ENCODE measurements around the gene MCM7.
"Not testable (repeated sequence)": the region's sequence is repeated elsewhere in the genome, so short reads cannot be mapped to it uniquely, and the experiment has no call there.

Gene MCM7

DNA sequence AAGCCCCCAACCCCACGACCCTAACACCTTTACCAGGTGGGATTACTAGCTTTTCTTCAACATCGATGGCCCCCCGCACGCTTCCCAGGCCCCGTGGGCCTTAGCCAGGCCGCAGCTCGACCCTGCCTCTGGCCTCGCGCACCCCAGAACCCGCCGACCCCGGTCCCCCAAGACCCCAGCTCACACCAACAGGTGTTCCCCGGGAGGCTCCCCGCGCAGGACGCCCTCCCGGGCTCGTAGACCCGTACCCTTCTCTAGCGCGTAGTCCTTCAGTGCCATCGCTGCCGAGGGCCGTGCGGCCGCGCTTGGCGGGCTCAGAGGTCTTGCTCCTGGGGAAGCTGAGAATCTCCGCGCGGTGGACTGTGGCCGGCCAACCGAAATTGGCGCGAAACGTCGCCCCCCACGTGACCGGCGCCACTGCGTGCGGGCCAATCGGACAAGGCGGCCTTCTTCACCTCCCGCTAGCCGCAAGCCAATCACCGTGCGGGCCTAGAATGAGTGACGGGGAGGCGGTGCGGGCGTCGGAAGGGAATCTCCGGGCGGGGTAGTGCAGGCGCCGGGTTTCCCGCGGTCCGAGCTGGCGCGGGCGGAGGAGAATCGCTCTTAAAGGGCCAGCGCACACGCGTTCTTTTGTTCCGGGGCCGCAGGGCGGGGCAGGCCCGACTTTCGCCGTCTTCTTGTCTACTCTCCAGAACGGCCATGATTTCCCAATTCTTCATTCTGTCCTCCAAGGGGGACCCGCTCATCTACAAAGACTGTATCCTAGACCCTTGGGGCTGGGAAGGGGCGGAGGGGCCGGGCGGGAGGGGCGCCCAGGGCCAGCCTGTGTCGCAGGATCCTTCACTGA lies at the start of gene MCM7, which contains the start of gene AP4M1:
TSS of gene MCM7 (minus strand) at position 382 of the 847 bp plus-strand sequence. CDS start at position 279, 103 bp downstream.
TSS of gene AP4M1 (plus strand) at position 628 of the 847 bp plus-strand sequence. CDS start at position 700, 72 bp downstream.
- peak; percentile 88 to 100 (median 98) for DNase-seq

DNA sequence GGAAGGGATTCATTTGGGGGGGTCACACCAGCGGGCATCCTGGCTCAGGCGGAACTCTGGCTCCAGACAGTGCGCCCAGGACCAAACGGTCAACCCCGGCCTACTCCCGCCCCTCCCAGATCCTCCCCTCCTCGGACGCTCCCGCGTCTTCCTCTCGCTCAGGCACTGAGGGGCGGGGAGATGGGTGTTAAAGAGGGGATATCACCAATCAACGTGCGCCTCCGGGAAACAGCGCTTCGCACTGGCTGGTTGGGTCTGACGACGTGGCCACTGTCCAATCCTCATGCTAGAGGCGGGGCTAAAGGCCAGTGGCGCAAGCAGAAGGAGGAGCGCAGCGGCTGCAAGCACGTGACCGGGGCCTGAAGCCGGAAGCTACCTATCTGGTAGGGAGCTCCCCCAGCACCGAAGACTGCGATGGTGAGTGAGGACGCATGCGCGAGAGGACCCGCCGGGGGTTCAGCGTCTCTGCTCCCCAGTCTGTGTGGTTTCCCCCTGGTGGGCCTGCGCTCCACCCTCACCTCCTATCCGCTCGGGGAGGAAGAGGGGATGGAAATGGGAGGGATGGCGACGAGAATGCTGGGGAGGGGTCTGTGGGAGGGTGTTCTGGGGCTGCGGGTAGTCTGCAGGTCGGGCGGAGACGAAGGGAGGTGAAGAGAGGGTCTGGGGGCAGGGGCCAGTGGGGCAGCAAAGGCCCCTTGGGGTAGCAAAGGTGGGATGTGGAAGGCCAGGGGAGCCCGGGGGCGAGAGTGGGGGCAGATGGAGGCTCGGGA lies 47.5 kb upstream of the MCM7 start, which contains the start of gene LAMTOR4:
TSS of gene LAMTOR4 (plus strand) at position 360 of the 770 bp plus-strand sequence. CDS start at position 415, 55 bp downstream.
- DNase-seq, result peak; percentile 76 to 100 (median 98)

DNA sequence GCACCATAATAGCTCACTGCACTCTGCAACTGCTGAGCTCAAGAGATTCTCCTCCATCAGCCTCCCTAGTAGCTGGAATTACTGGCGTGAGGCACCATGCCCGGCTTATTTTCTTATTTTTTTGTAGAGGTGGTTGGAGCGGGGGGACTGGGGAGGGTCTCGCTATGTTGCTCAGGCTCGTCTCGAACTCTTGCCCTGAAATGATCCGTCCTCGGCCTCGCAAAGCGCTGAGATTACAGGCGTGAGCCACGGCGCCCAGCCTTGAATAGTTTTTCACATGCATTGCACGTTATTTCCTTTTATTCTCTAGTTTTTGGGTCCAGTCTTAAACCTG lies 47.0 kb upstream of the MCM7 start:
- DNase-seq, result no peak

DNA sequence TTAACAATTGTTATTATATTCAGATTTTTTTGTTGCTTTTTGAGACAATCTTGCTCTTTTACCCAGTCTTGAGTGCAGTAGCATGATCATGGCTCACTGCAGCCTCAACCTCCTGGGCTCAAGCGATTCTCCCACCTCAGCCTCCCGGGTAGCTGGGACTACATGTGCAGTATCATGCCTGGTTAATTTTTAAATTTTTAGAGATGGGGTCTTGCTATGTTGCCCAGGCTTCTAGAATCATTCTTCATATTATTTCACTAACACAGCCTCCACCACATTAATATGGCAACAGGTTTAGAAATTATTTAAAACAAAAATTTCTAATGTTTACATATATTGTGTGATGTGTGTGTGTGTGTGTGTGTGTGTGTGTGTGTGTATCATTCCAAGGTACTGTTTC lies 46.1 kb upstream of the MCM7 start:
- no peak for DNase-seq

DNA sequence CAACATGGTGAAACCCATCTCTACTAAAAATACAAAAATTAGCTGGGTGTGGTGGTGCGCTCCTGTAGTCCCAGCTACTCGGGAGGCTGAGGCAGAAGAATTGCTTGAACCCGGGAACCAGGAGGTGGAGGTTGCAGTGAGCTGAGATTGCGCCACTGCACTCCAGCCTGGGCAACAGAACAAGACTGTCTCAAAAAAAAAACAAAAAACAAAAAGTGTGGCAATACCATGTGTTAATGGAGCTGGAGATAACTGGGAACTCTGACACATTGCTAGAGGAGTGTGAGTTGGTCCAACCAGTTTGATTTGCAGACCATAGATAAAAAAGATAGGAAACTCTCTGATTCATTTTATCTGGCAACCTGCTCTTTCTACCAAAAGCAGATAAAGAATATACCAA lies 45.2 kb upstream of the MCM7 start:
- DNase-seq, result not testable (repeated sequence)

DNA sequence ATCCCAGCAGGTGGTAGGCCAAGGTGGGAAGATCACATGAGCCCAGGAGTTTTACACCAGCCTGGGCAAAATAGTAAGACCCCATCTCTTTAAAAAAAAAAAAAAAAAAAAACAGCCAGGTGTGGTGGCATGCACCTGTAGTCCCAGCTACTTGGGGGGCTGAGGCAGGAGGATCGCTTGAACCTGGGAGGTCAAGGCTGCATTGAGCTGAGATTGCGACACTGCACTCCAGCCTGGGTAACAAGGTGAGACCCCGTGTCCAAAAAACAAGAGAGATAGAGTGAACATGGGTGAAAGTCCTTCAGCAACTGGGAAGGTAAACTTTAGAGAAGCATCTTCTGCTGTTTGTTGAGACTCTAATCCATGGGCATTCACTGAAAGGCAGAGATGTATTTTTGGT lies 41.3 kb upstream of the MCM7 start:
- DNase-seq, result no peak

DNA sequence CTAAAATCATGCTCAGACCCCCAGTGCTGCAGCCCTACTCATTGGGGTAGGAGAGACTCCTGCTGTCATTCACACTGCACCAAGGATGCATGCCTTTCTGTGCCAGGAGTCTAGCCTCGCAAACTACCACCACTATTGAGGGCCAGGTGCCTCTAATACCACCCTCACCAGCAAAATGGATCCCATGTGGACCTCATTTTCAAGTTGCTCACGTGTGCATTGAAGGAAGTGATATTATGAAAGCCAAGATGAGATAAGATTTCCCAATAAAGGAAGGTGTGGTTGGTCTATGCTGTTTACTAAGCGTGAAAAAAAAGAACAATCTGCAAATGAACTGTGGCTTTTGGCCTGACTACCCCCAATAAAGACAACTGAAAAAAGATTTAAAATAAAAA lies 40.4 kb upstream of the MCM7 start:
- DNase-seq, result no peak

DNA sequence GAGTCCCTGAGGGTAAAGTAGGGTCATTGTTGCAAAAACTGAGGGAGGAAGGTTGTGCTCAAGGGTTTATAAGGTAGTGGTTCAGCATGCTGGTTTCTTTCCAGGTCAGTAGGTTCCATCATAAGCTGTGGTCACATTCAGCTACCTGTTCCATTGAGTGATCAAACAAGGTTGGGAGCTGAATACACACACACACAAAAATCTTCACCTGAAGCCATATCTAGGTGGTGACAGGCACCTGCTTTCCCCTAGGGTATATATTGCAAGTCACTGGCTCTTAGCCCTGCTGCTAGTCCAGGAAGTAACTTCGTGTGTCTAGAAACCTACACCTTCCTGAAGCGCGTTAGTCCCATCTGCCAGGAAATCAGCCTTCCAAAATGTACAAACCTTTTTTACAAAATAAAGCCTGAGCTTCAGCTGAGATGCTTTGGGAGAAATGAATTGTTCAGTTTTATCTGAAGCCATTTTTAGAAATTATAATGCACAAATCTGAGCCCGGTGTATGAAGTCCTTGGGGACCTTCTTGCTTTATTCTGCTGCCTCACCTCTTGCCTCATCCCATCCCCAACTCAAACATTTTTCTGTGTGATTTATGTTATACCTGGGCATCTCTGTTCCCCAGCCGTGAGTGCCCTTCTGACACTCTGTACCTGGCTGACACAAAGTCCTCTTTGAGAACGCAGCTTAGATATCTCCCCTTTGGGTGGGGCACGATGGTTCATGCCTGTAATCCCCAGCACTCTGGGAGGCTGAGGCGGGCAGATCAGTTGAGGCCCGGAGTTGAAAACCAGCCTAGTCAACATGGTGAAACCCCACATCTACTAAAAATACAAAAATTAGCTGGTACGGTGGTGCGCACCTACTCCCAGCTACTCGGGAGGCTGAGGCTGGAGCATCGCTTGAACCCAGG lies 36.9 kb upstream of the MCM7 start:
- no peak for DNase-seq

DNA sequence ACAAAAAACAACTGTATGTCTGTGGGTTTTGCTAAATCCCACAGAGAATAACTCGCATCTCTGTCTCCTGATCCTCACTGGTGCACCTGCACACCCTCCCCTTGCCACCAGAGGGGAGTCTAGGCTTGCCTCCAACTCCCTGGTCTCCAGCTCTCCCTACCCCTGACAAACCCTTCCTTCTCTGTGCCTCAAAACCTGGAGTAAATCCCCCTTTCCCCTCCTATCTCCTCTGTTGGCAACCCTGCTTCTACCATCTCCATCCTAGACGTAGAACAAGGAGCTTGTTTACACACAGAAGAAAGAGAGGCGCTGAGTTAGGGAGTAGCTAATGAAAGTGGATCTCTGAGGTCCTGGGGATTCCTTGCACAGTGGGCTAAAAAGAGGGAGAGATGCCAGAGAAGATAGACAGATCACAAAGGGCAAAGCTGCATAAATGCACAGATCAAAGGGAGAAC lies 31.5 kb upstream of the MCM7 start:
- DNase-seq, result peak in 25 of 51 donors; percentile 2 to 60 (median 24)

DNA sequence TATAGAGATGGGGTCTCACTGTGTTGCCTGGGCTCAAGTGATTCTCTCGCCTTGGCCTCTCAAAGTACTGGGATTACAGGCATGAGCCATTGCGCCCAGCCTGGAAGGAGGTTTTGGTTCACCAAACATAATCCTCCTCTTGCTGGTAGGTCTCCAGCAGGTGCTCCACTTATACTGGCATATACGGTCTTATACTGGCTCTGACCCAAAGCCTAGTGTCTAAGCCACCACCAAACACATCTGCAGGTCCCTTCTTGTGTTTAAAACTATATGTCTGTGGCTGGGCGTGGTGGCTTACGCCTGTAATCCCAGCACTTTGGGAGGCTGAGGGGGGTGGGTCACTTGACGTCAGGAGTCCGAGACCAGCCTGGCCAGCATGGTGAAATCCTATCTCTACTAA lies 30.9 kb upstream of the MCM7 start:
- no peak for DNase-seq

DNA sequence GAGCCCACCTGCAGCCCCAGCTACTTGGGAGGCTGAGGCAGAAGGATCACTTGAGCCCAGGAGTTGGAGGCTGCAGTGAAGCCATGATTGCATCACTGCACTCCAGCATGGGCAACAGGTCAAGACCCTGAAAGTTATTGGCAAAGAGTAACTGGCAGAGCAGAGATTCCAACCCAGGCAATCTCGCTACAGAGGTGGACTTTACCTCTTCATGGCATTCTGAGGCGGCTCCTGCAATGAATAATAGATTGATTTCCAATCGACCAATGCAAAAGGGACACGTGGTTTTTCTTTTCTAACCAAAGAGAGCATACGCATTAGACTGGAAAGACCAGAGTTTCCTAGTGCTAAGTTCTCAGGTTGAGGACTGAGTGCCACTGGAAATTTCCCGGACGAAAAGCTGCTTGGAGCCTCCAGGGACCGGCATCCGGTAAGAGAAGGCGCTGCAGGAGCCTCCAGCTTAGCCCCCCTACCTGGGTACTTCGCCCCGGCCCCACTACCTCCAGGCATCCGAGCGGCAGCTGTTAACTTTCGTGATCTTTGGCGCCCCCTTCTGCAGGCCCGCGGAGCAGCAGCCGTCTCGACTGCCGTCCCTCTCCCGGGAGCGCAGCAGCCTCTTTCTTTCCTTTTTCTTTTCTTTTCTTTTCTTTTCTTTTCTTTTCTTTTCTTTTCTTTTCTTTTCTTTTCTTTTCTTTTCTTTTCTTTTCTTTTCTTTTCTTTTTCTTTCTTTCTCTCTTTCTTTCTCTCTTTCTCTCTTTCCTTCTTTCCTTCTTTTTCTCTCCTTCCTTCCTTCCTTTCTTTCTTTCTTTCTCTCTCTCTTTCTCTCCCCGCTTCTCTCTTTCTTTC lies 29.6 kb upstream of the MCM7 start:
- DNase-seq, result peak in 46 of 51 donors; percentile 13 to 85 (median 57)

DNA sequence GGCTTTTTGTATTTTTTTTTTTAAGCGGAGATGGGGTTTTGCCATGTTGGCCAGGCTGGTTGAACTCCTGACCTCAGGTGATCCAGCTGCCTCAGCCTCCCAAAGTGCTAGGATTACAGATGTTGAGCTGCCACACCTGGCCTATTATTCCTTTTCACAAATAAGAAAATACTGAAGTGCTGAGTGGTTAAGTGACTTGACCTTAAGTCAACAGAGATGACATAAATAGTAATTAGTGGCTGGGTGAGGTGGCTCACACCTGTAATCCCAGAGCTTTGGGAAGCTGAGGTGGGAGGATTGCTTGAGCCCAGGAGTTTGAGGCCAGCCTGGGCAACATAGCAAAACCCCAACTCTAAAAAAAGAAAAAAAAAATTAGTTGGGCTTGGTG lies 29.0 kb upstream of the MCM7 start:
- DNase-seq, result not testable (repeated sequence)

DNA sequence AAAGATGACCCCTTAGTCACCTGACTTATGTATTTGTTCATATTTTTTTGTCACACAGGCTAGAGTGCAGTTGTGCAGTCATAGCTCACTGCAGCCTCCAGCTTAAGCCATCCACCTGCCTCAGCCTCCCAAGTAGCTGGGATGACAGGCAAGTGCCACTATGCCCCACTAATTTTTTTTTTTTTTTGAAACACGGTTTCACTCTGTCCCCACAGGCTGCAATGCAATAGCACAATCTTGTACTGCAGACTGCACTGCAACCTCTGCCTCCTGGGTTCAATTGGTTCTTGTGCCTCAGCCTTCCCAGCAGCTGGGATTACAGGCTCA lies 27.4 kb upstream of the MCM7 start:
- DNase-seq, result no peak

DNA sequence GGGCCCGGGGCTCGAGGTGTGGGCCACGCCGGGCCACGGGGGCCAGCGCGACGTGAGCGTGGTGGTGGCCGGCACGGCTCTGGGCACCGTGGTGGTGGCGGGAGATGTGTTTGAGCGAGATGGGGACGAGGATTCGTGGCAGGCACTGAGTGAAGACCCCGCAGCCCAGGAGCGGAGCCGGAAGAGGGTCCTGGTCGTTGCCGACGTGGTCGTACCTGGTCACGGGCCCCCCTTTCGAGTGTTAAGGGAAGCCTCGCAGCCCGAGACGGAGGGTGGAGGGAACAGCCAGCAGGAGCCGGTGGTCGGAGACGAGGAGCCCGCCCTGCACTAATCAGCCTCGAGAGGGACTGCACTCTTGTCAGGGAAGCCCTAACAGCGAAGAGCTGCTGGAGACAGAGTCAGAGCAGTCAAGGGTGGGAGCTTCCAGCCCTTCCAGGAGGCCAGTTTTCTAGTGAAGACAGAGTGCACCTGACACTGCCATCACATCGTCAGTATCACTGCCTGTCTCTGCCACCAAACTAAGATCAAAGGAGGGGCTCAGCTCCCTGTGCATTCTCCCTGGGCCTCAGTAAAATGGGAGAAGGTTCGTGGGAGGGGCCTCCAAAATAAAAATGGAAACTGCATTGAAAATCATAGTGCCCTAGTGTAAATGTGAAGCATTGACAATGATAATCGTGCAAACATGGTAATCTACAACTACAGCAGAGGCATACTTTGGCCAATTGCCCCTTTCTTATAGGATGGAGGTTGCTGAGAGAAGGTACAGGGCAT lies 26.9 kb upstream of the MCM7 start:
- DNase-seq, result peak in 8 of 51 donors; percentile 13 to 55 (median 38)

DNA sequence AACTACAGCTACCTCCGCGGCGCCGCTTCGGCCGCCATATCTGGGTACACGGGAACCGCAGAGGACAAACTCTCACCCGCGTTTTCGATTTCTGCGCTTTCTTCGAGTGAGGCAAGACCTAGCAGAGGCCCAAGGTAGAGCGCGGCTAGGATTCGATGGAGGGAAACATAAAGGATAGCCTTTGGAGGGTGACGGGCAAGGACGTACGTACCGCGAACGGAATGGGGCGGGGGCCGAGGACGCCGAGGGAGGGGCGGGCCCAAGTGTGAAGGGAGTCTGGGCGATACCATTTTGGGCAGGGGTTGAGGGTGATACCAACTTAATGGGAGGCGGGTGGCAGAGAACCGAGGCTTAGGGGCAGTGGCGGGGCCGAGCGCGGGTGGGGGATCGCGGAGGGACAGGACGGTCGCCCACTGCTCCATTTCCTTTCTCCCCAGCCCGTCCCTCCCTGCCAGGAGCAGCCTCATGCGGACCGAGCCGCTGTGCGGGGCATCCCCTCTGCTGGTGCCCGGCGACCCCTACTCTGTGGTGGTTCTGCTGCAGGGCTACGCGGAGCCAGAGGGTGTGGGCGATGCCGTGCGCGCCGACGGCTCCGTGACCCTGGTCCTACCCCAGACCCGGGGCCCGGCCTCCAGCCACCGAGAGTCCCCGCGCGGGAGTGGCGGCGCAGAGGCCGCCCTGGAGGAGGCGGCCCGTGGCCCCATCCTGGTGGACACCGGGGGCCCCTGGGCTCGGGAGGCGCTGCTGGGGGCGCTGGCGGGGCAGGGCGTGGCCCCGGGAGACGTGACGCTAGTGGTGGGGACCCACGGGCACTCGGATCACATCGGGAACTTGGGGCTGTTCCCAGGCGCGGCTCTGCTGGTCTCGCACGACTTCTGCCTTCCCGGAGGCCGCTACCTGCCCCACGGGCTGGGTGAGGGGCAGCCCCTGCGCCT lies 26.0 kb upstream of the MCM7 start, which contains the start of gene MBLAC1:
TSS of gene MBLAC1 (plus strand) at position 37 of the 935 bp plus-strand sequence. CDS start at position 466, 429 bp downstream.
- DNase-seq, result peak; percentile 47 to 94 (median 84)

DNA sequence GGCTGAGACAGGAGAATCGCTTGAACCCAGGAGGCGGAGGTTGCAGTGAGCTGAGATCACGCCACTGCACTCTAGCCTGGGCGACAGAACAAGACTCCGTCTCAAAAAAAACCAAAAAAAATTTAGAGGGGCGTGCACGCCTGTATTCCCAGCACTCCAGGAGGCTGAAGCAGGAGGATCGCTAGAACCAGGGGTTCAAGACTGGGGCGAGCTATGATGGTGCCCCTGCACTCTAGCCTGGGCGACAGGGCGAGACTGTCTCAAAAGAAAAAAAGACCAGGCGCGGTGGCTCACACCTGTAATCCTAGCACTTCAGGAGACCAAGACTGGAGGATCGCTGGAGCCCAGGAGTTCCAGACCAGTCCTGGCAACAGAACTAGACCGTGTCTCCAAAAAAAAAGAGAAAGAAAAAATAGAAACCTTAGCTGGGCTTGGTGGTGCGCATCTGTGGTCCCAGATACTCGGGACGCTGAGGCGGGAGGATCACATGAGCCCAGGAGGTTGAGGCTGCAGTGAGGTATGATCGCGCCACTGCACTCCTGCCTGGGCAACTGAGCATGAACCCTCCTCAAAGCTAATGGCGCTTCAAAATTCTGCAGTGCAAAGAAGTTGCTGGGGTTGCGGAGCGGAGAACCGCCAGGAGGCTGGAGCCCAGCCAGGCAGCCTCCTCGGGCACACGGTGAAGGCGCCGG lies 25.2 kb upstream of the MCM7 start:
- peak in 1 of 51 donors; percentile 61 for DNase-seq
